Stimulated activated CD8-positive, alpha-beta memory T cell treated with anti-CD3 and anti-CD28 coated beads, Interleukin-7, amount 100 ng/mL, for 4 hours (primary cell): ENCODE measurements around the gene TMTC3.

ENCODE experiments used
- DNase-seq, 2 donors: peaks; one replicate each; pipeline ENCODE4 v3.0.0-alpha.2; 2020; ENCODE audit warnings: low read depth in 2 of 2

TMTC3 gene

GRCh38 chr12:88225776-88226175 lies 83.7 kb downstream of the TMTC3 start:
- no peak for DNase-seq

DNA sequence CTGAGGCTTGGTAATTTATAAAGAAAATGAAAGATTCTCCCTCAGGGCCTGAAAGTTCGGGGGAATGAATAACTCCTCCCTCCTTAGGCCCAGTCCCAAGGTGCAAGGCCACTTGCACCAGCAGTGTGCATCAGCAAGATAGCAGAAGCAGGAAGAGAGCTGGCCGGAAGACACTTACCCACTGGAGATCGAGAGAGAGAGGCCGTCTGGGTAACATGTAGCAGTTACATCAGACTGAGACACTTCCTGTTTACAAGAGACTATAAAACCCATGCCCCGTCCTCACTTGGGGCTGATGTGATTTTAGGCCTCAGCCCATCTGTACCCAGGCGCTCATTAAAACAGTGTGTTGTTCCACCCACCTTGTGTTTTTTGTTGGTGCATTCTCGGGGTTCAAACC lies 85.2 kb downstream of the TMTC3 start:
- DNase-seq = no peak

GRCh38 chr12:88227871-88228270 lies 85.8 kb downstream of the TMTC3 start:
- no peak for DNase-seq

- DNase-seq = no peak
Observed at GRCh38 chr12:88228720-88229119, 86.6 kb downstream of the TMTC3 start.

DNA sequence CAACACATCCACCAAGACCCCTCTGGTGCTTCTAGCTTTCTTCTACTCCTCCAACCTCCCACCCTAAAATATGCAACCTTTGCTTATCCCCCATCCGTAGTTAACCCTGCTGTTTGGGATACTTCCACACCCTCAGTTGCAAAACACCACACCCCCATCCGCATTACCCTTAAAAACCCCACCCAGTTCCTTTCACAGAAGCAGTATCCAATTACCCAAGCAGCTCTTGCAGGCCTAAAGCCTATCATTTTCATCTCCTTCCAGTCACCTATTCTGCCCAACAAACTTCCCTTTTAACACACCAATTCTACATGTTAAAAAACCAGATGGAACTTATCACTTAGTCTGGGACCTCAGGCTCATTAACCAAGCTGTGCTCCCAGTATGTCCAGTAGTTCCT lies 88.2 kb downstream of the TMTC3 start:
- no peak for DNase-seq

DNA sequence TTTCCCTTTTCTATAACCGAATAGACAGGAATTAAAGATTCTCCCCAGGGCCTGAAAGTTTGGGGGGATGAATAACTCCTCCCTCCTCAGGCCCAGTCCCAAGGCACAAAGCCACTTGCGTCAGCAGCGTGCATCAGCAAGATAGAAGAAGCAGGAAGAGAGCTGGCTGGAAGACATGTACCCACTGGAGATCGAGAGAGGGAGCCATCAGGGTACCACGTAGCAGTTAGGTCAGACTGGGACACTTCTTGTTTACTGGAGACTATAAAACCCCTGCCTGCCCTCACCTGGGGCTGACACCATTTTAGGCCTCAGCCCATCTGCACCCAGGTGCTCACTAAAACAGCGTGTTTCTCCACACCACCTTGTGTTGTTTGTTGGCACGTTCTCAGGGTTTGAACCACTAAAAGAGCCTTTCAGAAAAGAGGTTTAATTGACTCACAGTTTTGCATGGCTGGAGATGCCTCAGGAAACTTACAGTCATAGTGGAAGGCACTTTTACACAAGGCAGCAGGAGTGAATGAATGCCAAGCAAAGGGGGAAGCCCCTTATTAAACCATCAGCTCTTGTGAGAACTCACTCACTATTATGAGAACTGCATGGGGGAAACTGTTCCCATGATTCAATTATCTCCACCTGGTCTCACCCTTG lies 93.2 kb downstream of the TMTC3 start:
- DNase-seq = no peak

- DNase-seq = no peak
Observed at GRCh38 chr12:88237954-88238353, 95.8 kb downstream of the TMTC3 start.

DNA sequence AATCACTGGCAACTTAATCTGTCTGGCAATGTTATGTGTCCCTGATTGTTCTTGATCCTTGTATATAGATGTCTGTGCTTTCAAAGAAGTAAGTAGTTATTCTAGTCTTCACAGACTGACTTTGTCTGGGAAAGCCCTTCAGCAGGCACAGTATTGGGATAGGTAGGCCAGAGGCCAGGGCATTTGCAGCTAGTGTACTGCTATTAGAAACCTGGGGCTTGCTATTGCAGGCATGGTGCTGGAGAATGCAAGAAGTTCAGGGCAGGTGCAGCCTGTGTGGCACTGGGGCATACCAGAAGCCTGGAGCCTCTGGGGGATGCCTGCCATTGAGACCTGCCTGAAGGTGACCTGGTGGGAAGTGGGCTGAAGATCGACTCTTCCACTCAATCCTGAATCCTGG lies 96.3 kb downstream of the TMTC3 start:
- no peak for DNase-seq

- no peak for DNase-seq
Observed at GRCh38 chr12:88241862-88242570, 99.9 kb downstream of the TMTC3 start.

DNA sequence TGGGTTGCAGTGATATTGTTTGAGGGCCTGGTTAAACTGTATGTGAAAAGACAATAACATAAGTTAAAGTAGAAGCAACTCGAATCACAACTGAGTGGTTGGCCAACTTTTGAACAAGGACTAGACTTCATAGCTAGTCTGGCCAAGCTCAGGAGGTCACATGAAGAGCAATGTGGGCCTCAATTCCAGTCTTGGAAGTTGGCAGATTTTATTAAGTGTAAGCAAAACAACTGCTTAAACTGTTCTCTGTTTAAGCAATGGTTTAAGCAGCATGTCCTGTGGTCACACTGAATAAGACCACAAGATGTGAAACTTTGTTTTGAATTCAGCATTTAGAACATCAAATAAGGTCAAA lies 100.4 kb downstream of the TMTC3 start:
- no peak for DNase-seq

DNA sequence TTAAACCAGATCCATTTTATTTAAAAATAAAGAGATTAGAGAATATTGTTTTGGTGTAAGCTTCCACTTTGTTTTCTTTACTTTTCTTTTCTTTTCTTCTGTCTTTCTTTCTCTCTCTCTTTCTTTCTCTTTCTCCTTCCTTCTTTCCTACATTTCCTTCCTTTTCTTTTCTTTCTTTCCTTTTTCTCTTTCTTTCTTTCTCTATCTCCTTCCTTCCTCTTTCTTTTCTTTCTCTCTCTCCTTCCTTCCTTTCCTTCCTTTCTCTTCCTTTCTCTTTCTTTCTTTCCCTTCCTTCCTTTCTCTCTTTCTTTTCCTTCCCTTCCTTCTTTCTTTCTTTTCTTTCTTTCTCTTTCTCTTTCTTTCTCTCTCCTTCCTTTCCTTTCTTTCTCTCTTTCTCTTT lies 100.8 kb downstream of the TMTC3 start:
- DNase-seq = no peak

DNA sequence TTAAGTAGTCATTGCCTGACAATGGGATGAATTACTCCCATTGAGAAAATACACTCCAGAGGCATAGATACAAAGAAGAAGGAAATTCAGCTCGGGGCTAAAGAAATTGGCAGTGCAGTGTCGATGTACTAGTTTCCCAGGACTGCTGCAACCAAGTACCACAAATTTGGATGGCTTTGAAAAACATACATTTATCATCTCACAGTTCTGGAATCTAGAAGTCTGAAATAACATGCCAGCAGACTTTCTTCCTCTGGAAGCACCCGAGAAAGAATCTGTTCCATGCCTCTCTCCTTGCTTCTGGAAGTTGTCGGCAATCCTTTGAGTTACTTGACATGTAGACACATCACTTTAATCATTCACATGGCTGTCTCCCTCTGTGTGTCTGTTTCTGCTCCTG lies 101.9 kb downstream of the TMTC3 start:
- no peak for DNase-seq

DNA sequence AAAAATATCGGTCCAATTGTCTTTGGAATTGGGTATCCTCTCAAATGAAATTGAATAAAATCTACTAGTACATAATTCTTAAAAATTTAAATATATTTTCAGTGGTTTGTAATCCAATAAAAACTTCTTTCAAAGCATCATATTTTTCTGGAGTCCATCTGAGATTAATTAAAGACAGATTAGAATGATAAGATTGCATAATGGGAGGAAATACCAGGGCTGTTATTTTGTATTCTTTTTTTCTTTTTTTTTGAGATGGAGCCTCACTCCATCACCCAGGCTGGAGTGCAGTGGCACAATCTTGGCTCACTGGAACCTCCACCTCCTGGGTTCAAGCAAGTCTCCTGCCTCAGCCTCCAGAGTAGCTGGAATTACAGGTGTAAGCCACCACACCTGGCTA lies 103.8 kb downstream of the TMTC3 start:
- no peak for DNase-seq

DNA sequence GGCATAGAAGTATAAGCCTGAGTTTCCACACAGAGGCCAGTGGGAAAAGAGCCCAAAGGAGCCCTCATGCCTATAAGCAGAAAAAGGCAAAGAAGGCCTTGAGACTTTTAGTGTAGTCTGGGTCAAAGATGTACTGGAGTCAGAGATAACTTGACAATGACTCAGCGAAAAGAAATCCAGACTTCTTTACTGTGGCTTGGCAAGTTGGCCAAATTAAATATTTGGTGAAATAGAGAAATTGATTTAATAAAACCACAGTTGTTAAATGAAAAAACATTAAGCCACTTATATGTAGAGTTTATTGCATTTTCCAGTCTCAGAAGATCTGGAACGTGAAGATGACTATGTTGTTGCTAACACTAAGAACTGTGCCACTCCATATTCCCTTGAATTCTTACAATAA lies 105.1 kb downstream of the TMTC3 start:
- DNase-seq = no peak

DNA sequence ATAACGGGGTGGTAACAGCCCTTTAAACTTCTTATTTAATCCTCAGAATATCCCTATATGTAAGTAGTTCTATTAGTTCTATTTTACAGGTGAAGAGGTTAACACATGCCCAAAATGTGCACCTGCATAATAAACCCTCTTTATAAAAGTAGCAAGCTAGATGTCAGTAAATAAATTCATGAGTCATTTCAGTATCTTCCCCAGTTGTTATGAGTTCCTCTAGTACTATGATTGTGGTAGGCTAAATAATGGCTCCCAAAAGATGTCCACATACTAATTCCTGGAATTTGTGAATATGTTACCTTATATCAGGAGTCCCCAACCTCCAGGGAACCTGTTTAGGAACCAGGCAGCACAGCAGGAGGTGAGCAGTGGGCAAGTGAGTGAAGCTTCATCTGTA lies 106.5 kb downstream of the TMTC3 start:
- DNase-seq = no peak
